GM12874 (cell line): ENCODE results near the gene PROK2.

Source experiments
- CTCF ChIP-seq: IDR thresholded peaks from 2 replicates; pipeline ENCODE4 v1.5.1; 2011; ENCODE audit warnings: low read depth, mild to moderate bottlenecking, control low read depth, low read length, moderate library complexity; ENCODE audit not compliant: insufficient read depth

Gene PROK2

DNA sequence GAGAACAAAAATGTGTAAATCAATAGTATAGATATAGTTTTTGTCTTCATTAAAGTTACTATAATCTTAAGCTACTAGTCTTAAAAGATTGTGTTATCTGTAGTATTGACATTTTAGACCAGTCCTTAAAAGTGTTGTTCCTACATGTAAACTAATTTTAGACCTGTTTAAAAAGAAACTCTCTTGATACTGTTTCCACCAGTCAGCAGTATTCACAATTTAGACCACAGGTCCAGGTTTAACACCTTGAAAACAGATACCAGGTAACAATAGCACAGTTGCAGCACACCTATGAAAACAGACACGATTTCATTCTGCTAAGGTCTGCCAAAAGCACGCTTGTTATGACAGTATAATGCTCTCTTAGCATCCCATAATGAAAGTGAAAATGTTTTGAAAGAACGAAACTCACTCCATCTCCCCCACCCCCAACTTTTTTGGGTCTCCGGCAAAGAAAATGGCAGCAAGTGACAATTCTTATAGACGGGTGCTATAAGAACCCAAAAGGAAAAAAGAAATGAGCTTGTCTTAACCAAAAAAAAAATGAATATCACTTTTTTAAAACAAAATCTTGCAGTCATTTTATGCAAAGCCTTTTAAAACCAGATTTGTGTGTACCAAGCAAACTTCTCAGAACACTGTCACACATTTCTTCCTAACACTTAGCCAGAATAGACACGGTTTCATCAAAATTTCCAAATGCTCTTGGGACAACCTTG, 61.3 kb downstream of the PROK2 start:
- no peak for TF ChIP-seq CTCF

DNA sequence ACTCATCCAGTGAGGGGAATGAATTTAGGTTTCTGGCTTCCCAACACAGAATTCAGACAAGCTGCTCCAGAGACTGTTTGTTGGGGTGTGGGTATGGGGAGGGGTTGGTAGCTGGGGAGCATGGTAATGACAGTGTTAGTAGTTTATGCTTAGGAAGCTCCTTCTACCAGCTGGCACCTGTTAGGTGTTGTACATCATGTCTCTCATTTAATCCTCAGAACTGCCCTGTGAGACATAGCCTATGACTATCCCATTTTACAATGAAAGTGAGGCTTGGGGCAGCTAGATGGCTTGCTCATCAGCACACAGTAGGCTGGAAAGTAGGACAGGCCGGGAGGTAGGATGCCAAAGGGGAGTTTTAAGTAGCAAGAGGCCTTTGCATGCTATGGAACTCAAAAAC, 62.3 kb downstream of the PROK2 start:
- no peak for TF ChIP-seq CTCF
